Breast epithelium (tissue), 3 donors: ENCODE data around the gene ZNF888.
"Not testable (repeated sequence)": the region's sequence is repeated elsewhere in the genome, so short reads cannot be mapped to it uniquely, and the experiment has no call there.

Experiments used
- CTCF ChIP-seq, 3 donors: fragments of 450-650 bp; IDR thresholded peaks; one replicate each; pipeline ENCODE4 v1.5.1; 2016 to 2017; ENCODE audit warnings: antibody characterized with exemption in 3 of 3, mild to moderate bottlenecking in 3 of 3, moderate library complexity in 3 of 3
- POLR2AphosphoS5 ChIP-seq, 3 donors: sonication (generic); formaldehyde crosslinking; IDR thresholded peaks; one replicate each; pipeline ENCODE4 v1.6.1; 2017; ENCODE audit warnings: antibody characterized with exemption in 3 of 3

DNA sequence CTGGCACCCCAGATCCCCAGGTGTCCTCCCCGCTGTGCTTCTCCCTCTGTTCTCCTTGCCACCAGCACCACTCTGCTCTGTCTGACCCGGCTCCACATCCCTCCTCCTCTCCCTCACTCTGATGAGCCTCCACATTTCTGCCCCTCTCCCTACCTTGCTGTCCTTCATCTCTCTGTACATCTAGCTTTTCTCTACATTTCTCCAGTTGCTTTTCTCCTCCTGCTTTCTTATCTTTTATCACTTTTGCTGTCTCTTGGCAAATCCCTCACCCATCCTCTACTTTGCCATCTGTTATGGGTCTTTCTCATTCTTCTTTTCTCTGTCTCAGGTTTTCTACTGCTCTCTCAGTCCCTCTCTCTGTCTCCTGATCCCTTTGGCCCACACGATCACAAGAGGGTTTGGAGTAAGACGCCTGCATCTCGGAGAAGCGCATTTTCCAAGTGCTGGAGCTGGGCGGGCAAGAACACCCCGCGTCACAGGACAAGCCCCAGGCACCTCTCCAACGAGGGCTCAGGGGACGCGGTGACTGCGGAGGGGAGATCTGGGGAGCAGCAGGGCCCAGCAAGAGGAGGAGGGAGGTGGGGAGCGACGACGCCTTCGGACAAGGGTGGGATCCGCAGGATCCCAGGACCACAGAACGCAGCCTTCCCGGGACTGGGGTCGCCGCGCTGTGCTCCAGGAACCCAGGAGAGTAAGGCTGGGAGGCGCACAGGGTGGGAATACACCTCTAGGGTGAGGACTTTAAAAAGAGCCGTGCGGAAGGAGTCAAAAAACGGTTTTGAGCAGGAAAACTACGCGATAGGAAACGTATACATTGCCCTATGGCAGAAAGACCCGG, 66.5 kb downstream of the ZNF888 start:
- not testable (repeated sequence) for TF ChIP-seq CTCF, POLR2AphosphoS5 (IDR thresholded peaks at IDR 0.05)
